EH (cell line): ENCODE measurements around the gene SEMA7A.
"Not testable (repeated sequence)": the region's sequence is repeated elsewhere in the genome, so short reads cannot be mapped to it uniquely, and the experiment has no call there.

ENCODE experiments used
- DNase-seq: peaks from one replicate; pipeline ENCODE4 v3.0.0-alpha.2; 2015; ENCODE audit warnings: low read depth

The SEMA7A gene

GRCh38 chr15:74373056-74373650 is 60.6 kb downstream of the SEMA7A start:
- DNase-seq = no peak

GRCh38 chr15:74370471-74370870 is 63.3 kb downstream of the SEMA7A start:
- no peak for DNase-seq

- DNase-seq = no peak
These were observed 64.0 kb downstream of the SEMA7A start for GRCh38 chr15:74369756-74370155.

- no peak for DNase-seq
These were observed 64.5 kb downstream of the SEMA7A start for GRCh38 chr15:74369084-74369745.

GRCh38 chr15:74368121-74368520 is 65.6 kb downstream of the SEMA7A start:
- no peak for DNase-seq

GRCh38 chr15:74367296-74367854 is 66.4 kb downstream of the SEMA7A start, which contains the start of gene CYP11A1:
Gene CYP11A1 (minus strand): TSS chr15:74367646. CDS start chr15:74367585, 61 bp downstream.
- no peak for DNase-seq

- DNase-seq = peak; percentile 68
These were observed 67.9 kb downstream of the SEMA7A start for GRCh38 chr15:74365598-74366445.

GRCh38 chr15:74364936-74365597 is 68.7 kb downstream of the SEMA7A start:
- DNase-seq = peak; percentile 32

GRCh38 chr15:74362482-74362881 is 71.3 kb downstream of the SEMA7A start:
- no peak for DNase-seq

GRCh38 chr15:74360855-74361254 is 72.9 kb downstream of the SEMA7A start:
- DNase-seq = not testable (repeated sequence)

GRCh38 chr15:74359376-74359775 is 74.4 kb downstream of the SEMA7A start:
- DNase-seq = not testable (repeated sequence)
